HG03457 (cell line): ENCODE measurements around the gene ZNF414.
"Not testable (repeated sequence)": the region's sequence is repeated elsewhere in the genome, so short reads cannot be mapped to it uniquely, and the experiment has no call there.

Experiments
- ATAC-seq: cut with Tn5 transposase; IDR thresholded peaks from one replicate; pipeline ENCODE4 v1.9.1; 2021; ENCODE audit warnings: moderate number of reproducible peaks; ENCODE audit not compliant: unreplicated experiment

Gene ZNF414, protein sequence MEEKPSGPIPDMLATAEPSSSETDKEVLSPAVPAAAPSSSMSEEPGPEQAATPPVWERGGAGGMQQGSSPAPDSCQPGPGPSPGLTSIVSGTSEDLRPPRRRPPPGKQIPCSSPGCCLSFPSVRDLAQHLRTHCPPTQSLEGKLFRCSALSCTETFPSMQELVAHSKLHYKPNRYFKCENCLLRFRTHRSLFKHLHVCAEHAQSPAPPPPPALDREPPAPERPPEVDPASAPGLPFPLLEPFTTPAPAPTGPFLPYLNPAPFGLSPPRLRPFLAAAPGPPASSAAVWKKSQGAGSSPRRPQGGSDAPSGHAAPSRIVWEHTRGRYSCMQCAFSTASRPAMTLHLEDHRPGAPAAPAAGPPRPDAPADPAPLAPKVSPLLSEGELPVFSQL

DNA sequence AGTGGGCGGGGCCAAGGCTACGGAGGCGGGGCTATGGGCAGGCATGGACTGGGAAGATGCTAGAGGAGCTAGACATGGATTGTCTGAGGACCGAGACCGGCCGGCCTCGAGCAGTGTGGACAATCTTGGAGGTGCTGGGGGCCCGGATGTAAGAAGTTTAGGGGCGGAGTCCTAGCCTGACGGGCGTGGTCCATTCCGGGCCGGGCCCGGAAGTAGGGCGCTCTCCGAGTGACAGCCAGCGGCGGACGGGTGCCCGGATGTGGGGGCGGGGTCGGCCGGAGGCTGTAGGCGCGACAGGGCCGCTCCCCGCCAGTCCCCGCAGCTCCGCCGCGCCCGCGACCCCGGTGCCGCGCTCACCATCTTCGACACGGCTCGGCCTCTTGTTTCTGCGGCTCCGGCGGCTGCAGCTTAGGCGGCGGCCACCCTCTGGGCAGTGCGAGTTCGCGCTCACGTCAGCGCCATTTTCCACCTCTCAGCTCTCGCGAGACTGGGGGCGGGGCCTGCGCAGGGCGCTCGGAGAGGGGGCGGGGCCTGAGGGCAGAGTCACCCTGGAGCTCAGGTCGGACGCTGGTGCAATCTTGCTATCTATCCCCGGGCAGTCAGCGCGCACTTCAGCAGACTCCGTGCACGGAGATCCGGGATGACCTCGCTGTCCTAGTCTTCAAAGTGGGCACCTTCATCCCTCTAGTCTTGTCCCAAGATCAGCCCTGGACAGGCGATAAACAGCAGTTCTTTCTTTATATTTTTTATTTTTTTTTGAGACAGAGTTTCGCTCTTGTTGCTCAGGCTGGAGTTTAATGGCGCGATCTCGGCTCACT, at the start of gene ZNF414:
Gene ZNF414, minus strand, starts transcription at position 481 of the 818 bp plus-strand sequence. Its CDS starts 121 bp downstream, at position 360.
- peak; percentile 74 for ATAC-seq

DNA sequence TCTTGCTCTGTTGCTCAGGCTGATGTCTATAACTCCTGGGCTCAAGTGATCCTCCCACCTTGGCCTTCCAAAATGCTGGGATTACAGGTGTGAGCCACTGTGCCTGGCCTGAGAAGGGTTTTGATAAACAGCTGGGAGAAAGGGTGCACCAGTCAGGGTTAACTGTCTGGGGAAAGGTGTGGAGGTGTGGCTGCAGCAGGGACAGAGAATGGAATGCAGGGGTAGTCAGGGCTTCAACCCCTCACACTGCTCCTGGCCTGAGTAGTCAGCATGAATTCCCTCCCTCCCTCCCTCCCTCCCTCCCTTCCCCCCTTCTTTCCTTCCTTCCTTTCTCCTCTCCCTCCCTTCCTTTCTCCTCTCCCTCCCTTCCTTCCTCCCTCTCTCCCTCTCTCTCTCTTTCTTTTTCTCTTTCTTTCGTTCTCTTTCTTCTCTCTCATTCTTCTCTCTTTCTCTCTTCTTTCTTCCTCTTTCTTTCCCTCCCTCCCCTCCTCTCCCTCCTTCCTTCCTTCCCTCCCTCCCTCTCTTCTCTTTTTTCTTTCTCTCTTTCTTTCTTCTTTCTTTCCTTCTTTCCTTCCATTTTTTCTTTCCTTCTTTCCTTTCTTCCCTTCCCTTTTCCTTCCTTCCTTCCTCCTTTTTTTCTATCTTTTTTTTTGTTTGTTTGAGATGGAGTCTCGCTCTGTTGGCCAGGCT, 47.3 kb upstream of the ZNF414 start:
- ATAC-seq, result no peak

DNA sequence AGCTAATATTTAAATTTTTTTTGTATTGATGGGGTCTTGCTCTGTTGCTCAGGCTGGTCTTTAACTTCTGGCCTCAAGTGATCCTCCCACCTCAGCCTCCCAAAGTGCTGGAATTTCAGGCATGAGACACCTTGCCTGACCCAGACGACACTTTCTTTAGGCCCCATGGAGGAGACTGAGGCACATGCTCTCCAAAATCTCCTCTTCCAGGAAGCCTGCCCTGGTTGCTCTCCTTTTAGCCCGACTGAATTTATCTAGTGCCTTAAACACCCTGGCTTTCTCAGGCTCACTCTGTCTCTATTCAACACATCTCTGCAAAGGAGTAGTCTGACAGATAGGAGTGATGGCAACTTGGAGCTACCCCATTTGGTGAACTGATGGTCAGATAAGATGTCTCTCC, 44.4 kb upstream of the ZNF414 start:
- ATAC-seq, result no peak

DNA sequence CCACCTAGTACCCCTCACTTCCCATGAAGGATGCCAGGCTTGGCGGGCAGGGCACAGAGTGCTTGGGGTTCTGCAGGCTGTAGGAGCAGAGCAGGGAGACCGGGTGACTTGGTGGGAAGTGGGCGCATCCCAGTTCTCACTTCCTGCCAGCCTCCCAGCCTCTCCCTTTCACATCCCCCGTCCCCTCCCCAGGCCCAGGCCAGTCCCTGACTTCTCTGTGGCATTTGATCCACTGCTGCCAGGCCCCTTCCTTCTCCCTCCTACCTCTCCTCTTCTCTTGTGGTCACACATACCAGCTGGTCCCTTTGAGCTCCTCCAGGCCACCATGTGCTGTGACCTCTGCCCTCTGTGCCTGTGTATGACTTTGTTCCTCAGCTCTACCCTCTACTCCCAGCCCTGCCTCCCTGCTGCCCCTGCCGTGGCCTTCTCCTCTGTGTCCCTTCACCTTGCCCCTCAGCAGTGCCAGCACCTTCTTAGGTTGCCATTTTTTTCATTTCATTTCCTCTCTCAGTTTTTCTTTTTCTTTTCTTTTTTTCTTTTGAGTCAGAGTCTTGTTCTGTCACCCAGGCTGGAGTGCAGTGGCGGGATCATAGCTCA, 43.8 kb upstream of the ZNF414 start:
- ATAC-seq, result no peak

DNA sequence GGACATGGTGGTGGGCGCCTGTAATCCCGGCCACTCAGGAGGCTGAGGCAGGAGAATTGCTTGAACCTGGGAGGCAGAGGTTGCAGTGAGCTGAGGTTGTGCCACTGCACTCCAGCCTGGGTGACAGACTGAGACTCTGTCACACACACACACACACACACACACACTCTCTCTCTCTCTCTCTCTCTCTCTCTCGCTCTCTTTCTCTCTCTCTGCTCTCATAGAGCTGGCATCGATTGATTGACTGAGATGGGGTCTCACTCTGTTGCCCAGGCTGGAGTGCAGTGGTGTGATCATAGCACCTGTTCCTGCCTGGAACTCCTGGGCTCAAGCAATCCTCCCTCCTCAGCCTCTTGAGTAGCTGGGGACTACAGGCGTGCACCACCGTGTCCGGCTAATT, 39.8 kb upstream of the ZNF414 start:
- ATAC-seq, result not testable (repeated sequence)

DNA sequence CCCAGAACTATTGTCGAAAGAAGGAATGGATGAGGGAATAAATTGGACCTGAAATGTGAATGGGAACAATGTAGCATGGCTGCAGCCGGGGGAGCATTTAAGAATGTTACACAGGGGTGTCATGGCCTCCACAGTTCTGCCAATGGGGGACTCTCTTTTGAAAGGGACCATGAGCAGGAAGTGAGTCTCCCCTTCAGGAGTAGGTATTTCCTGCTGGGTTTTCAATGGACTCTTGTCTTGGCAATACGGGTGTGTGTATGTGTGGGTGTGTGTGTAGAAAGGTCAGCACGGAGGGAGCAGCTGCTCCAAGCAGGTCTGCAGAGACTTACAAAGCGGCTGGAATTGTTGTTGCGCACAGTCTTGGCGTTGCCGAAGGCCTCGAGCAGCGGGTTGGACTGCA, 38.8 kb upstream of the ZNF414 start:
- no peak for ATAC-seq

DNA sequence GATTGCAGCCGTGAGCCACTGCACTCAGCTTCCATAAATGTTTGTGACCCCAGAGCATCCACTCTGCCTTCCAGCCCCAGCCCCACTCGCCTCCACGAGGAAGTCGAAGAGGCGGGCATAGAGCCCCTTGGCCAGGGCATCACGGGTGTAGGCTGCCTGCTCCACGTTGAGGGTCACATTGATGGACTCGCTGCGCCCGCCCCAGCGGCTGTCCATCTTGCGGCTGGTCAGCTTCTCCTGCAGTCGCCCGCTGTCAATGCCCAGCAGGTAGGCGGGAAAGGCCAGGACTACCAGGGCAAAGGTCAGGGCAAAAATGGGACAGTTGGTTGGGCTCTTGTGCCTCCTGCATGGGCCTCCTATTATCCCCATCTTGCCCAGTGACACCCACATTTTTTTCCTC, 36.1 kb upstream of the ZNF414 start:
- ATAC-seq, result no peak

DNA sequence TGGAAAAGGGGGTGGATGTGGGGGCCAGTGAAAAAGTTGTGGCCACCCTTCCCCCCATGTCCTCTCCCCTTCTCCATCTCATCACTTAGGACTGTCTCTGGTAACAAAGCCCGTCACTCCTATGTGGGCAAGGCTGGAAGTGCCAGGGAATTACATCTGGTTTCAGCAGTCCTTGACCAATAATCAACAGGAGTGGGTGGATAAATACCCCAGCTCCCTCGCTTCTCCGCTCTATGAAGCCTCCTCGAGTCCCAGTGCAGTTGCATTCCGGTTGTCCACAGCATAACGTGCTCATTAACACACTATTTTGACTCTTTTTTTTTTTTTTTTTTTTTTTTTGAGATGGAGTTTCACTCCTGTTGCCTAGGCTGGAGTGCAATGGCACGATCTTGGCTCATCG, 31.8 kb upstream of the ZNF414 start:
- ATAC-seq, result no peak

DNA sequence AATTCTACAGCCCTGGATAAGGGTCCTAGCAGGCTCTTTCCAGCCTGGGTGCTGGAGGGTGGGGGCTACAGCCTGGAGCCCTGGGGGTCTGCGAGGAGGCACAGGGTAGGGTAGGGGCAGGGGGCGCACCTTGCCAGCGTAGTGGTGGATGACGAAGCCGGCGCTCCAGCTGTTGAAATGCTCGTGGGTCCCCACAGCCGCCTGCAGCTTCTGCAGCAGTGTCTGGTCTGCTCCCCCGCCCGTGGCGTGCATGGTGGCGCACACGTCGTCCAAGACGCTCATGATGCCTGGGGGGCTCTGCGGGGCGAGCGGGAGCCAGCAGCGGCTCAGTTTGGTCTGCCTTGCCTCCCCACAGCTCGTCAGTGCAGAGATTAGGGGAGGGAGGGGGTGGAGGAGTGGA, 30.2 kb upstream of the ZNF414 start:
- ATAC-seq, result no peak

DNA sequence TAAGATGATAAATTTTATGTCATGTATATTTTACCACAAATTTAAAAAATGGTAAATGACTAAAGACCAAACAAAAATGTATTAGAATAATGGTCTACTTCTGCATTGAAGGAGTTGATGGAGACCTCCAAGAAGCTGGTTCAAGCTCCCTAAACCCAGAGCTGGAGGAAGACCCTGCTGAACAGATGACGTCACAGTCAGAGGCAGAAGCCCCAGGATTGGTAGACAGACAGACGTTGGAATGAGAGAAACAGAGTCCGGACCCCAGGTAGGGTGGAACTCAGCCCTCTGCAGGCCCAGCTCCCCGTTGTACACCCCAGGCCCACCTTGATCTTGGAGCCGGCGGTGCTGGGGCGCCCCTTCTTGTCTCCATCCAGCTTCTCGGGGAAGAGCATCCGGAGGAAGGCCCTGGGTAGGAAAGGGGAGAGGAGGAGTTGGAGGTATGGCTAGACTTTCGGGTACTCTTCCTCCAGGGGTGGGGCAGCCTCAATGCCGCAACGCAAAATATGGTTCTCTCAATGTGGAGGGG, 25.7 kb upstream of the ZNF414 start:
- no peak for ATAC-seq

DNA sequence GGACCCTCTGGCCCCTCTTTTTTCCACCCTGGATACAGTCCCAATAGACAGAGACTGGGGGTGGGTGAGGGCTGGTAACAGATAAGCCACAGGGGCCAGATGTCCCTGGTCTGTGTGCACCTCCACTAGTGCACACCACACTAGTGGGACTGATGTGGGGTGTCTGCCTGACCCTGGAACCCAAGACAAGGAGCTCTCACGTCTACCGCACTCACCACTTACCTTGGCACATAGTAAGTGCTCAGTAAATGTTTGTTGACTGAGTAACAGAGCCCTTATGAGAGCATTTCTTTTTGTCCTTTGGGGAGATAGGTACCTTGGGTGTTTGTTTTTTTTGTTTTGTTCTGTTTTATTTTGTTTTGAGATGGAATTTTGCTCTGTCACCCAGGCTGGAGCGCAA, 23.1 kb upstream of the ZNF414 start:
- ATAC-seq, result no peak

DNA sequence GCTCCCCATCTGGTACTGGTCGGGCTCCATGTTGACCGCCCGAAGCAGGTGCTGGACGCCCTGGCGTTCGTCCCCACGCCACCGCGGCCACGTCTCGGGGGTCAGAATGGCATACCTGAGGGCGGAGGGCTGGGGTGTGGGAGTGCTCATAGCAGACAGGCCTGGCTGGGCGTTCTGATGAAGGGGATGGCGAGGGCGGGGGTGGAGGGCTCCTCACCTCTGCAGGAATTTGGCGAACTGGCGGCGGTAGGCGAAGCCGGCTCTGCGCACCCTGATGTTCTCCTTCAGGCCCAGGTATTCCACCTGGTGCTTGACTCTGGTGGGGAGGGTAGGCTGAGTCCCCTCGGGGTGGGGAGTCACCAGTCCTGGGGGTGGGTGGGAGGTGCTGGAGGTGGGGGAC, 22.3 kb upstream of the ZNF414 start:
- ATAC-seq, result no peak

DNA sequence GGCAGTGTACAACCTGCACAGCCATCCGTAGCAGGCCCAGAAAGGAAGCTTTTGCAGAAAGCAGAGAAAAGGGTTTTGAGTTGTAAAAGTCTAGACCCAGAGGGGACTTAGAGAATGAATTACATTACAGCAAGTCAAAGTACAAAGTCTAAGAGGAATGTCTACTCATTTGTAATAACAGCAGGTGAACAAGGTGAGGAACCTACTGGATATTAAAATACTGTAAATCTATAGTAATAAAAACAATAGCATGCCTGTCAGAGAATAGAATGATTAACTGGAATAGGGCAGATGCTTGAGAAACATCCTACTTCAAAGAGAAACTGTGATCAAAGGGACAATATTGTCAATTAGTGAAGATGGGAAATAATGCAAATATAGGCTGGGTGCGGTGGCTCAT, 18.3 kb upstream of the ZNF414 start:
- no peak for ATAC-seq

DNA sequence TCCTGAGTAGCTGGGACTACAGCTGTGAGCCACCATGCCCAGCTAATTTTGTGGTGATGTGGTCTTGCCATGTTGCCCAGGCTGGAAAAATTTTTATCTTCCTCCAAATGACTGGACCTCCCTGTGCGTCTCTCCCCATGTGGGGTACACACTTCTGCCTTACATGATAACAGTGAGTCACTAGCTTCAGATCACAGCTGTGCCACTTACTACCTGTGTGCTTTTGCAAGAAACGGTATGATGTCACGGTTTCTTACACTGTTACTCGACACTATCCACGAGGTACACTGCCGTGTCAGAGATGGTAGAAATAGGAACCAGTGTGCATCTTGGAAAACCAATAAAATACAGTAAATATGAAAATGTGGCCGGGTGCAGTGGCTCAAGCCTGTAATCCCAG, 17.5 kb upstream of the ZNF414 start:
- no peak for ATAC-seq

DNA sequence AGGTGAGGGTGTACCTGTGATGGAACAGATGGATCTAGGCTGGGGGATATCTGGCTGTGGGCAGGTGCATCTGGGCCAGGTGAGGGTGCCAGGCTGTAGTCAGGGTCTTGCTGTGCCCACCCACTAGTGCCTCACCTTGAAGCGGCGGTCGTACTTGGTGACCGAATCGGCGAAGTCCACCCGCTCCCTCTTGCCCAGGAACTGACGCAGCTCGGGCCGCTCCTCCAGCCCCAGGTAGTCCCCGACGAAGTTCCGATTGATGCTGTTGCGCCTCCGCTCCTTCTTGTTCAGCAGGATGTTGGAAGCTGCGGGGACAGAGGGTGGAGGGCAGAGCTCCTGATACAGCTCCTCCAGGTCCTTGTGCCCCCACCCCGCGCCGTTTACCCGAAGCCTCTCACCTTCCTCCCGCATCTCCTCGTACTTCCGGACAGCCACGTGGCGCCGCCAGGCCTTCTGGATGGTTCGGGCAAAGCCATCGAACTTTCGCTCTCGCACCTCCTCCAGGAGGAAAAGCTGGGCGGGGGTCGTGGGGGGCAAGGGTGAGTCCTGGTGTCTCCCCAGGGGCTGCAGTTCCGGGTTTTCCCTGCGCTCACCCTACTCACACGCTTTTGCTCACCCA, 16.2 kb upstream of the ZNF414 start:
- ATAC-seq, result no peak

DNA sequence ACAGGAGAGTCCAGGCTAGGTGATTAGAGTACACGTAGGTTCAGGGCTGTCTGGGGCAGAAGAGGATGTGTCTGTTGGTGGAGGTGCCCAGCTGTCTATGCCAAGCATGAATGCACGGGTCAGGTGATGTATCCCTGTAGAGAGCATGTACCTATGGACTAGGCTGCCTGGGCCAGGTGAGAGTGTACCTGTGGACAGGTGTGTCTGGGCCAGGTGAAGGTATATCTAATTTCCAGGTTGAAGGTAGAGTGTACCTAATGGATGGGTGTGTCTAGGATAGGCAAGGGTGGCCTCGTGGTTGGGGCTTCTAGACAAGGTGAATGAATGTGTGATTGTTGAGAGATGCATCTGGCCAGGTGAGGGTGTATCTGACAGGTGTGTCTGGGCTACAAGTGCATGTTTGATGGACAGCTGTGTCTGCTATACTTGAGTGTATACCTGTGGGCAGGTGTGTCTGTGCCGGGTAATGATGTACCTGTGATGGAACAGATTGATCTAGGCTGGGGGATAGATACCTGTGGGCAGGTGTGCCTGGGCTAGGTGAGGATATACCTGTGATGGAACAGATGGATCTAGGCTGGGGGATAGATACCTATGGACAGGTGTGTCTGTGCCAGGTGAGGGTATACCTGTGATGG, 15.5 kb upstream of the ZNF414 start:
- no peak for ATAC-seq

DNA sequence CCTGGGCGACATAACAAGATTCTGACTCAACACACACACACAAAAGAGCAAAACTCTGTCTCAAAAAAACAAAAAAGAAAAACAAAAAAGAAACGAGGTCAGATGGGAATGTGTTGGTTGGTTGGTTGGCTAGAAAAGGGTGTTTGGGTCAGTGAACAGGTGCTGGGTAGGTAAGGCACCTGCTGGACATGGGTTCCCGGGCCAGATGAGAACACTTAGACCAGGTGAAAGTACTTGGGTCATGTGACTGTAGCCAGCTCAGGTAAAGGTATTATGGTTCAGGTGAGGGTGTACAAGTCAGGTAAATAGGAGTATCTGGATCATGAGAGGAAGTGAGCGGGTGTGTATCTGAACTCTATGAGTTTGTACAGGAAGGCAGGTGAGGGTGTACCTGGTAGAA, 14.5 kb upstream of the ZNF414 start:
- ATAC-seq, result no peak

DNA sequence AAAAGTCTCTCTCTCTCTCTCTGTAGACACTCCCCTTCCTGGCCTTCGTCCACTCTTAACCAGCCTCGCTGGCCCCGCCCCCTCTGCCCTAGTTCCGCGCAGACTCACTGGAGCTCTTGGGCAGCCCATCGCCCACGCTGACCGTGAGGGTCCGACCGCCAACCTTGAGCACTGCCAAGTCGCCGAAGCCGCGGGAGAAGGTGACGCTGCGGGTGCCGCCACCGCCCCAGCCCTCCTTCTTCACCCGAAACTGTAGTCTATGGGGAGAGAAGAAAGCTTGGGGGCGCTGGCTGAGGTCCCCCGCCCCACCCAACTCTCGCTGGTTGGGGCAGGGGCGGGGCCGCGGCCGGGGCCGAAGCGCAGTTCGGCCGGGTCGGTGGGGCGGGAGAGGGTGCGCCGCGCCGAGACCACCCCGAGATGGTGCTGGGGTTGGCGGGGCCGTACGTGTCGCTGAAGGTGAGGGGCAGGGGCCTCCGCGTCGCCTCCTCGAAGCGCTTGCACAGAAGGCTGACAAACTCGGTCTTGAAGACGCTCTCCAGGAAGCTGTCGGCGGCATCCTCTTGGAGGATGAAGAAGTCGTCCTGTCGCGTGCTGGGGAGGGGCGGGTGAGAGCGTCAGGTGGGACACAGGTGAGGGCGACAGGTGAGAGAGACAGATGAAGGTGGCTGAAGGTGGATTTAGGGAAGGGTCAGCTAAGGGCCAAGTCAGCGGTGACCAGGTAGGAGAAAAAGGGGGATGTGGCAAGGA, 12.6 kb upstream of the ZNF414 start:
- ATAC-seq, result no peak

DNA sequence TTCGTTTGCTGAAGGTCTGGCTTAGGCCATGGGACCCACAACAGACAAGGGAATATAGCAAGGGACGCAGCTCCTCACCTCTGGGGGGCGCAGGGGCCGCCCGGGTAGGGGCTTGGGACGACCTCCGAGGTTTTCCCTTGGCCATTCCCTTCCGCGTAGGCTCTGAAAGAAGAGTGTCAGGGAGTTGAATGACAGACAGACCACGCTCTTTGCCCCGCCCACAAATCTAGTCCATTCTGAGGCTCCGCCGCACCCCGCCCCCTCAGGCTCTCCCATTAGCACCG, 11.4 kb upstream of the ZNF414 start:
- ATAC-seq, result no peak

DNA sequence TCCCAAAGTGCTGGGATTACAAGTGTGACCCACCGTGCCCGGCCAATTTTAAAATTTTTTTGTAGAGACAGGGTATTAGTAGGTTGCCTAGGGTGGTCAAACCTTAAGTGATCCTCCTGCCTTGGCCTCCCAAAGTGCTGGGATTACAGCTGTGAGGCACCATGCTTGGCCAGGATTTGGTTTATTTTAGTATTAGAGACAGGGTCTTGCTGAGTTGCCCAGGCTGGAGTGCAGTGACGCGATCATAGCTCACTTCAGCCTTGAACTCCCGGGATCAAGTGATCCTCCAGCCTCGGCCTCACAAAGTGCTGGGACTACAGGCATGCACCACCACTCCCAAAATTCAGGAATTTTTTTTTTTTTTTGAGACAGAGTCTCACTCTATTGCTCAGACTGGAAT, 5.4 kb upstream of the ZNF414 start:
- ATAC-seq, result no peak
